IMR-90 (cell line): ENCODE data around the gene NUP43.

ENCODE experiments used
- CTCF ChIP-seq: conservative IDR thresholded peaks from 2 replicates; pipeline ENCODE4 v1.5.1; 2012; ENCODE audit warnings: mild to moderate bottlenecking, low read depth, low read length, improper control_type of control experiment
- POLR2A ChIP-seq: IDR thresholded peaks from 2 replicates; pipeline ENCODE4 v1.6.1; 2012; ENCODE audit warnings: mild to moderate bottlenecking, low read depth, low read length
- RAD21 ChIP-seq: IDR thresholded peaks from 2 replicates; pipeline ENCODE4 v1.6.1; 2012; ENCODE audit warnings: low read length, improper control_type of control experiment
- SMC3 ChIP-seq: fragments of 150-350 bp; IDR thresholded peaks from 2 replicates; pipeline ENCODE4 v1.6.1; 2016; ENCODE audit warnings: low read depth, mild to moderate bottlenecking, antibody characterized with exemption, low read length, moderate library complexity
- USF2 ChIP-seq: fragments of 150-350 bp; IDR thresholded peaks from 2 replicates; pipeline ENCODE4 v1.6.1; 2017; ENCODE audit warnings: mild to moderate bottlenecking, antibody characterized with exemption, low read length, low read depth
- TF ChIP-seq, protein P1 (sequence below): fragments of 150-350 bp; IDR thresholded peaks from 2 replicates; pipeline ENCODE4 v1.6.1; 2016; ENCODE audit warnings: low read depth, mild to moderate bottlenecking, low read length, moderate library complexity, borderline replicate concordance

GRCh38 chr6:149781715-149782114 is 35.4 kb upstream of the NUP43 start:
- TF ChIP-seq RAD21, result no peak
- TF ChIP-seq USF2, result no peak
- TF ChIP-seq POLR2A, result no peak
- TF ChIP-seq, protein P1, sequence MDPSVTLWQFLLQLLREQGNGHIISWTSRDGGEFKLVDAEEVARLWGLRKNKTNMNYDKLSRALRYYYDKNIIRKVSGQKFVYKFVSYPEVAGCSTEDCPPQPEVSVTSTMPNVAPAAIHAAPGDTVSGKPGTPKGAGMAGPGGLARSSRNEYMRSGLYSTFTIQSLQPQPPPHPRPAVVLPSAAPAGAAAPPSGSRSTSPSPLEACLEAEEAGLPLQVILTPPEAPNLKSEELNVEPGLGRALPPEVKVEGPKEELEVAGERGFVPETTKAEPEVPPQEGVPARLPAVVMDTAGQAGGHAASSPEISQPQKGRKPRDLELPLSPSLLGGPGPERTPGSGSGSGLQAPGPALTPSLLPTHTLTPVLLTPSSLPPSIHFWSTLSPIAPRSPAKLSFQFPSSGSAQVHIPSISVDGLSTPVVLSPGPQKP, result no peak
- no peak for TF ChIP-seq CTCF
- no peak for TF ChIP-seq SMC3
